IPS DF 4.7 (cell line): ENCODE data around the gene TMED6.
"Not testable (repeated sequence)": the region's sequence is repeated elsewhere in the genome, so short reads cannot be mapped to it uniquely, and the experiment has no call there.

ENCODE experiments used
- DNase-seq: peaks from one replicate; pipeline ENCODE4 v3.0.0-alpha.2; 2013; ENCODE audit warnings: low spot score; ENCODE audit errors: extremely low read depth

The TMED6 gene

GRCh38 chr16:69306031-69306430, 45.6 kb downstream of the TMED6 start:
- DNase-seq = no peak

GRCh38 chr16:69302301-69302700, 49.3 kb downstream of the TMED6 start:
- no peak for DNase-seq

- DNase-seq = no peak
Measured at GRCh38 chr16:69301861-69302260, 49.7 kb downstream of the TMED6 start.

- no peak for DNase-seq
Measured at GRCh38 chr16:69301187-69301586, 50.4 kb downstream of the TMED6 start.

- DNase-seq = no peak
Measured at GRCh38 chr16:69298261-69298660, 53.3 kb downstream of the TMED6 start.

GRCh38 chr16:69296771-69297170, 54.8 kb downstream of the TMED6 start:
- DNase-seq = not testable (repeated sequence)

GRCh38 chr16:69294051-69294450, 57.5 kb downstream of the TMED6 start:
- no peak for DNase-seq

- DNase-seq = no peak
Measured at GRCh38 chr16:69293401-69293800, 58.2 kb downstream of the TMED6 start.
